Vagina (tissue), 2 donors: ENCODE data around the gene PSPC1.

Experiments
- CTCF ChIP-seq, 3 experiments: fragments of 450-650 bp in 2 of 3; fragments of 200-600 bp in 1 of 3; sonication (generic) in 1 of 3; IDR thresholded peaks; one replicate each; pipeline ENCODE4 v1.5.1; 2017 to 2019; ENCODE audit warnings: antibody characterized with exemption in 3 of 3, mild to moderate bottlenecking in 2 of 3, moderate library complexity in 2 of 3
- POLR2A ChIP-seq, 2 donors: fragments of 450-650 bp; IDR thresholded peaks; one replicate each; pipeline ENCODE4 v1.6.1; 2017; ENCODE audit warnings: antibody characterized with exemption in 2 of 2, mild to moderate bottlenecking in 2 of 2, moderate library complexity in 2 of 2
- POLR2AphosphoS5 ChIP-seq, 2 donors: sonication (generic); formaldehyde crosslinking; IDR thresholded peaks; one replicate each; pipeline ENCODE4 v1.9.0; 2017; ENCODE audit warnings: antibody characterized with exemption in 2 of 2, mild to moderate bottlenecking in 2 of 2, low read depth in 1 of 2; ENCODE audit not compliant: insufficient read depth in 1 of 2

GRCh38 chr13:19668778-19669177 lies 114.0 kb downstream of the PSPC1 start:
- TF ChIP-seq CTCF (IDR thresholded peaks at IDR 0.05) (no peak), POLR2AphosphoS5 (IDR thresholded peaks at IDR 0.05; ENCODE audit: insufficient read depth in 1 of 2, low read depth in 1 of 2) (no peak), POLR2A (IDR thresholded peaks at IDR 0.05) (no peak)
